H1 (cell line): ENCODE data around the gene HHAT. TPM values are rescaled to one million over a fixed set of nuclear protein-coding genes. Genes with fewer than 3 reads are reported as not detected.

ENCODE experiments used
- CTCF ChIA-PET: fragments of 300-600 bp; sonication (Branson Sonifier 250); formaldehyde crosslinking; loops from one replicate; lab custom pipeline; 2021; ENCODE audit not compliant: partially characterized antibody; lab: Charles Lee
- POLR2A ChIA-PET: fragments of 300-600 bp; sonication (Branson Sonifier 250); formaldehyde crosslinking; loops from one replicate; lab custom pipeline; 2021; ENCODE audit warnings: inconsistent platforms; ENCODE audit not compliant: partially characterized antibody; lab: Charles Lee
- DNase-seq, 2 experiments: peaks; one replicate each; pipeline versions ENCODE4 v3.0.0 to v3.0.0-alpha.2; 2010 to 2022; ENCODE audit warnings: low spot score in 2 of 2, low read depth in 1 of 2, mixed read lengths in 1 of 2
- FAIRE-seq: peaks from 2 replicates; lab custom pipeline; 2011; peaks lifted over from hg19 to GRCh38; lab: Jason Lieb, UNC
- H2AFZ ChIP-seq: 2 replicates; pipeline ENCODE4 v1.8.1; 2012; ENCODE audit warnings: low read length, inconsistent platforms
- H2AK5ac ChIP-seq: 2 replicates; pipeline ENCODE4 v1.6.1; 2013; ENCODE audit warnings: low read depth, low read length
- H2BK120ac ChIP-seq: replicated peaks from 2 replicates; pipeline ENCODE3; 2013; ENCODE audit warnings: low read depth, low read length, inconsistent platforms
- H2BK12ac ChIP-seq: 2 replicates; pipeline ENCODE4 v1.6.1; 2013; ENCODE audit warnings: low read depth, low read length
- H2BK15ac ChIP-seq: 2 replicates; pipeline ENCODE4 v1.6.1; 2013; ENCODE audit warnings: low read length
- H2BK20ac ChIP-seq: 2 replicates; pipeline ENCODE4 v1.6.1; 2013; ENCODE audit warnings: low read length
- H2BK5ac ChIP-seq: 2 replicates; pipeline ENCODE4 v1.6.1; 2013; ENCODE audit warnings: low read depth, low read length
- H3K14ac ChIP-seq: 2 replicates; pipeline ENCODE4 v1.6.1; 2013; ENCODE audit warnings: inconsistent platforms; ENCODE audit not compliant: insufficient read length
- H3K18ac ChIP-seq: 2 replicates; pipeline ENCODE4 v1.6.1; 2013; ENCODE audit warnings: low read length; ENCODE audit errors: extremely low read depth
- H3K23ac ChIP-seq: 2 replicates; pipeline ENCODE4 v1.6.1; 2013; ENCODE audit warnings: inconsistent platforms; ENCODE audit not compliant: insufficient read length
- H3K23me2 ChIP-seq: 2 replicates; pipeline ENCODE4 v1.6.1; 2013; ENCODE audit warnings: low read depth, low read length
- H3K27ac ChIP-seq: 2 replicates; pipeline ENCODE4 v1.6.1; 2011; ENCODE audit warnings: low read depth, low read length, inconsistent platforms
- H3K27me3 ChIP-seq, 4 experiments: replicated peaks in 1 of 4; 1 replicate in 1 of 4; 2 replicates in 3 of 4; pipeline versions ENCODE4 v1.6.1 to v1.8.1; 2011 to 2013; ENCODE audit warnings: low read length in 3 of 4, mild to moderate bottlenecking in 3 of 4, inconsistent platforms in 2 of 4, mixed read lengths in 2 of 4, moderate library complexity in 1 of 4; ENCODE audit not compliant: control insufficient read depth in 3 of 4, insufficient read depth in 3 of 4; ENCODE audit errors: extremely low read depth in 1 of 4
- H3K36me3 ChIP-seq, 4 experiments: 2 replicates each; pipeline versions ENCODE4 v1.6.1 to v1.8.1; 2011 to 2013; ENCODE audit warnings: mild to moderate bottlenecking in 4 of 4, low read length in 3 of 4, moderate library complexity in 2 of 4, control low read depth in 1 of 4, inconsistent platforms in 1 of 4; ENCODE audit not compliant: insufficient read depth in 4 of 4, control insufficient read depth in 2 of 4
- H3K4ac ChIP-seq: replicated peaks from 2 replicates; pipeline ENCODE3; 2013; ENCODE audit warnings: low read length, low read depth, mixed read lengths, inconsistent platforms; ENCODE audit not compliant: insufficient read length
- H3K4me1 ChIP-seq, 4 experiments: replicated peaks in 1 of 4; 1 replicate in 1 of 4; 2 replicates in 3 of 4; pipeline versions ENCODE4 v1.6.1 to v1.8.1; 2011 to 2013; ENCODE audit warnings: low read length in 3 of 4, inconsistent platforms in 2 of 4, mixed read lengths in 1 of 4; ENCODE audit not compliant: insufficient read depth in 4 of 4, control insufficient read depth in 3 of 4
- H3K4me2 ChIP-seq, 2 experiments: 2 replicates each; pipeline versions ENCODE4 v1.6.1 to v1.8.1; 2011 to 2013; ENCODE audit warnings: low read depth in 2 of 2, low read length in 2 of 2, control low read depth in 1 of 2, inconsistent platforms in 1 of 2, mild to moderate bottlenecking in 1 of 2; ENCODE audit not compliant: insufficient read depth in 1 of 2
- H3K4me3 ChIP-seq, 4 experiments: fragments of 200-600, 300-600 bp in 1 of 4; sonication (generic), shearing (Covaris generic), sonication (Bioruptor Twin) in 1 of 4; 2 replicates each; pipeline versions ENCODE4 v1.5.1 to v1.8.1; 2011 to 2016; ENCODE audit warnings: low read length in 4 of 4, low read depth in 3 of 4, control low read depth in 2 of 4, inconsistent platforms in 2 of 4, mild to moderate bottlenecking in 2 of 4, mixed read lengths in 1 of 4, moderate library complexity in 1 of 4; ENCODE audit not compliant: insufficient read depth in 2 of 4; ENCODE audit errors: extremely low read depth in 1 of 4
- H3K56ac ChIP-seq: replicated peaks from 2 replicates; pipeline ENCODE3; 2013; ENCODE audit warnings: low read depth, mild to moderate bottlenecking, mixed read lengths, low read length, inconsistent platforms; ENCODE audit not compliant: insufficient read length
- H3K79me1 ChIP-seq: 2 replicates; pipeline ENCODE4 v1.6.1; 2013; ENCODE audit warnings: low read depth, low read length, control low read depth
- H3K79me2 ChIP-seq, 2 experiments: 2 replicates each; pipeline versions ENCODE4 v1.6.1 to v1.8.1; 2012 to 2013; ENCODE audit warnings: low read length in 2 of 2, mild to moderate bottlenecking in 2 of 2, inconsistent platforms in 1 of 2; ENCODE audit not compliant: insufficient read depth in 2 of 2, control insufficient read depth in 1 of 2
- H3K9ac ChIP-seq, 4 experiments: replicated peaks in 1 of 4; 1 replicate in 1 of 4; 2 replicates in 3 of 4; pipeline versions ENCODE4 v1.6.1 to v1.8.1; 2011 to 2013; ENCODE audit warnings: low read depth in 3 of 4, low read length in 3 of 4, control low read depth in 2 of 4, mild to moderate bottlenecking in 2 of 4, moderate library complexity in 2 of 4, inconsistent platforms in 1 of 4; ENCODE audit errors: extremely low read depth in 1 of 4
- H3K9me3 ChIP-seq, 2 experiments: 2 replicates each; pipeline versions ENCODE4 v1.6.1 to v1.8.1; 2012 to 2013; ENCODE audit warnings: mild to moderate bottlenecking in 2 of 2, moderate library complexity in 2 of 2, control low read depth in 1 of 2, inconsistent platforms in 1 of 2, low read depth in 1 of 2, low read length in 1 of 2, mixed read lengths in 1 of 2; ENCODE audit not compliant: insufficient read depth in 2 of 2
- H4K20me1 ChIP-seq, 2 experiments: replicated peaks in 1 of 2; 2 replicates each; pipeline versions ENCODE3 to v1.8.1; 2011 to 2013; ENCODE audit warnings: inconsistent platforms in 2 of 2, low read length in 2 of 2, mild to moderate bottlenecking in 1 of 2; ENCODE audit not compliant: insufficient read depth in 2 of 2, control insufficient read depth in 1 of 2
- H4K5ac ChIP-seq: 2 replicates; pipeline ENCODE4 v1.6.1; 2013; ENCODE audit warnings: low read length, low read depth, mixed read lengths, inconsistent platforms; ENCODE audit not compliant: insufficient read length
- H4K8ac ChIP-seq: 2 replicates; pipeline ENCODE4 v1.8.0; 2013; ENCODE audit warnings: mild to moderate bottlenecking, moderate library complexity, low read length, inconsistent platforms; ENCODE audit not compliant: insufficient read depth; ENCODE audit errors: extremely low read depth
- H4K91ac ChIP-seq: replicated peaks from 2 replicates; pipeline ENCODE3; 2013; ENCODE audit warnings: low read length, mixed read lengths, inconsistent platforms; ENCODE audit not compliant: insufficient read length
- BCL11A ChIP-seq, 2 experiments: IDR thresholded peaks; one replicate each; pipeline ENCODE4 v1.6.1; 2011; ENCODE audit warnings: low read depth in 2 of 2, low read length in 2 of 2, mild to moderate bottlenecking in 2 of 2
- EGR1 ChIP-seq: IDR thresholded peaks from 2 replicates; pipeline ENCODE4 v1.6.1; 2011; ENCODE audit warnings: low read depth, low read length, borderline replicate concordance
- GTF2F1 ChIP-seq: IDR thresholded peaks from 2 replicates; pipeline ENCODE4 v1.6.1; 2012; ENCODE audit warnings: low read depth, low read length, improper control_type of control experiment, borderline replicate concordance
- JUND ChIP-seq: IDR thresholded peaks from 2 replicates; pipeline ENCODE4 v1.6.1; 2011; ENCODE audit warnings: mild to moderate bottlenecking, improper control_type of control experiment, low read length
- RBBP5 ChIP-seq: IDR thresholded peaks from 2 replicates; pipeline ENCODE4 v1.7.1; 2012; ENCODE audit warnings: low read depth, mild to moderate bottlenecking, inconsistent platforms, low read length, moderate library complexity, borderline replicate concordance
- SAP30 ChIP-seq: fragments of 300-600 bp; sonication (generic); IDR thresholded peaks from 2 replicates; pipeline ENCODE4 v1.7.1; 2012; ENCODE audit warnings: low read length, moderate library complexity, mild to moderate bottlenecking, inconsistent platforms; ENCODE audit not compliant: insufficient read depth, insufficient replicate concordance
- SP4 ChIP-seq: IDR thresholded peaks from 2 replicates; pipeline ENCODE4 v1.6.1; 2012; ENCODE audit warnings: low read length, inconsistent platforms
- TAF1 ChIP-seq: IDR thresholded peaks from 2 replicates; pipeline ENCODE4 v1.6.1; 2011; ENCODE audit warnings: mild to moderate bottlenecking, low read depth, low read length
- USF2 ChIP-seq: IDR thresholded peaks from 2 replicates; pipeline ENCODE4 v1.6.1; 2011; ENCODE audit warnings: low read length, improper control_type of control experiment
- WGBS, 2 experiments: shearing (Covaris generic) in 1 of 2; methylation state at CpG; one replicate each; pipeline versions ENCODE4 v1.1.6 to v1.1.7; 2013 to 2015; ENCODE audit warnings: low lambda C conversion rate in 2 of 2, mixed read lengths in 2 of 2, inconsistent platforms in 1 of 2, low coverage in 1 of 2, missing lambda C conversion rate in 1 of 2; ENCODE audit not compliant: insufficient replicate concordance in 2 of 2, insufficient coverage in 1 of 2, insufficient read length in 1 of 2; ENCODE audit errors: extremely low coverage in 1 of 2, missing lambda C conversion rate in 1 of 2; 5-methylcytosine and 5-hydroxymethylcytosine counted together
- polyA plus RNA-seq, 7 experiments: library from polyadenylated mRNA; depleted of rRNA in 3 of 7; stranded (reverse) in 5 of 7; unstranded in 2 of 7; fragments of >200 nt in 5 of 7; fragments of 200-250 nt in 2 of 7; gene quantifications; 1 replicate in 5 of 7; 2 replicates in 1 of 7; 4 replicates in 1 of 7; pipeline versions ENCODE4 v1.2.1 to v1.2.3, GENCODE V29; 2011 to 2013; ENCODE audit warnings: missing spikeins in 2 of 7, mixed read lengths in 2 of 7
- total RNA-seq: library from RNA; stranded (reverse); fragmentation: NEBNext Ultra II Directional; extraction: Animal tissue kit (Norgen Biotek cat#: 25700); gene quantifications from 2 replicates; pipeline ENCODE4 v1.2.1, GENCODE V29; 2021

Gene HHAT
- total and polyA plus RNA-seq, 2 of the 8 experiments (the other 6 are each of a cell fraction or from before 2014, with no cell fraction given), result 0.15 to 0.51 TPM

GRCh38 chr1:210588357-210588756 lies 259.7 kb downstream of the HHAT start:
- WGBS, 2 experiments, result 92% methylated on average over 3 of the region's 3 CpGs; no CpG with 5 or more reads in 1 of the 2 experiments
- CTCF ChIA-PET, result interaction anchor here (8.0 to 12.0 kb wide), 2 partner anchors 140 to 547 kb away, joined by 86 to 109 read pairs; partner anchors contain the start of gene KCNH1

More at GRCh38 chr1:210588357-210588756, 259.7 kb downstream of the HHAT start:
- Histone ChIP-seq H3K23me2 (no peaks in the 10 kb centered on the region), H3K56ac (no peak overlapping the region), H2AFZ (no peak overlapping the region), H3K79me2 (no peaks in the 10 kb centered on the region), H3K4me2 (no peak overlapping the region), H2BK12ac (no peak overlapping the region), H4K8ac (no peak overlapping the region), H3K79me1 (no peaks in the 10 kb centered on the region), H3K36me3 (no peaks in the 10 kb centered on the region), H4K20me1 (no peaks in the 10 kb centered on the region), H3K27me3 (no peaks in the 10 kb centered on the region), H3K27ac (no peak overlapping the region), H4K5ac (no peak overlapping the region), H3K4me1 (peaks cover 0 to 3% (median 0%) of the 10 kb centered on the region in 4 experiments; a peak in 1 of 7 replicates), H3K14ac (no peak overlapping the region), H2BK120ac (no peak overlapping the region), H3K18ac (no peak overlapping the region), H2BK15ac (no peak overlapping the region), H3K9me3 (0 out of 4 replicates have a peak, but pooled peaks cover 0 to 3% of the 10 kb centered on the region in 2 experiments), H3K23ac (no peak overlapping the region), H3K4me3 (no peak overlapping the region), H2AK5ac (no peak overlapping the region), H3K9ac (no peak overlapping the region), H2BK5ac (no peak overlapping the region), H2BK20ac (no peak overlapping the region), H4K91ac (no peak overlapping the region), H3K4ac (no peak overlapping the region)
- DNase-seq (no peak), FAIRE-seq (no peak)
- POLR2A ChIA-PET, result no interaction called here
- no peak for TF ChIP-seq TAF1
- TF ChIP-seq GTF2F1, result no peak
- no peak for TF ChIP-seq EGR1
- TF ChIP-seq USF2, result no peak
- no peak for TF ChIP-seq JUND
- no peak for TF ChIP-seq SP4
- no peak for TF ChIP-seq RBBP5
- no peak for TF ChIP-seq SAP30
- TF ChIP-seq BCL11A (IDR thresholded peaks at IDR 0.05; ENCODE audit: low read depth in 2 of 2, low read length in 2 of 2), result no peak
